Measurements from ENCODE around the gene FYN. TPM values are rescaled to one million over a fixed set of nuclear protein-coding genes. Genes with fewer than 3 reads are reported as not detected.

FYN gene
- total RNA-seq, 1 donor from 2014 or later = 121 TPM

- Mint-ChIP-seq H3K4me1 (ENCODE audit: unreplicated experiment) (peaks cover 22% of the 10 kb centered on the region), H3K36me3 (ENCODE audit: unreplicated experiment) (peaks cover 11% of the 10 kb centered on the region), H3K27me3 (ENCODE audit: unreplicated experiment) (no peaks in the 10 kb centered on the region), H3K4me3 (ENCODE audit: unreplicated experiment) (no peak overlapping the region), H3K9me3 (ENCODE audit: unreplicated experiment) (peaks cover 4% of the 10 kb centered on the region), H3K27ac (ENCODE audit: unreplicated experiment) (no peak overlapping the region)
- no peak for DNase-seq (ENCODE audit: extremely low spot score, unreplicated experiment)
- no peak for TF ChIP-seq CTCF (IDR thresholded peaks at IDR 0.05)
Observed at GRCh38 chr6:111747829-111748228, 125.4 kb downstream of the FYN start.

- Mint-ChIP-seq H3K36me3 (ENCODE audit: unreplicated experiment) (peaks cover 12% of the 10 kb centered on the region), H3K27ac (ENCODE audit: unreplicated experiment) (no peak overlapping the region), H3K4me1 (ENCODE audit: unreplicated experiment) (peaks cover 22% of the 10 kb centered on the region), H3K27me3 (ENCODE audit: unreplicated experiment) (no peaks in the 10 kb centered on the region), H3K4me3 (ENCODE audit: unreplicated experiment) (no peak overlapping the region), H3K9me3 (ENCODE audit: unreplicated experiment) (peaks cover 4% of the 10 kb centered on the region)
- no peak for TF ChIP-seq CTCF (IDR thresholded peaks at IDR 0.05)
- DNase-seq (ENCODE audit: extremely low spot score, unreplicated experiment) = no peak
Observed at GRCh38 chr6:111747396-111747795, 125.9 kb downstream of the FYN start.

- Mint-ChIP-seq H3K27me3 (ENCODE audit: unreplicated experiment) (no peaks in the 10 kb centered on the region), H3K4me1 (ENCODE audit: unreplicated experiment) (peaks cover 26% of the 10 kb centered on the region), H3K4me3 (ENCODE audit: unreplicated experiment) (no peak overlapping the region), H3K9me3 (ENCODE audit: unreplicated experiment) (peaks cover 4% of the 10 kb centered on the region), H3K36me3 (ENCODE audit: unreplicated experiment) (peaks cover 12% of the 10 kb centered on the region), H3K27ac (ENCODE audit: unreplicated experiment) (no peak overlapping the region)
- TF ChIP-seq CTCF (IDR thresholded peaks at IDR 0.05) = no peak
- no peak for DNase-seq (ENCODE audit: extremely low spot score, unreplicated experiment)
Observed at GRCh38 chr6:111746983-111747382, 126.3 kb downstream of the FYN start.

- Mint-ChIP-seq H3K4me3 (ENCODE audit: unreplicated experiment) (no peak overlapping the region), H3K27ac (ENCODE audit: unreplicated experiment) (no peak overlapping the region), H3K4me1 (ENCODE audit: unreplicated experiment) (peaks cover 21% of the 10 kb centered on the region)
Observed at GRCh38 chr6:111745636-111746035, 127.6 kb downstream of the FYN start.

GRCh38 chr6:111745186-111745585 is 128.1 kb downstream of the FYN start:
- H3K27me3 Mint-ChIP-seq (ENCODE audit: unreplicated experiment) = no peaks in the 10 kb centered on the region
- no peak overlapping the region for H3K27ac Mint-ChIP-seq (ENCODE audit: unreplicated experiment)
- no peak for TF ChIP-seq CTCF (IDR thresholded peaks at IDR 0.05)
- H3K9me3 Mint-ChIP-seq (ENCODE audit: unreplicated experiment) = no peaks in the 10 kb centered on the region
- DNase-seq (ENCODE audit: extremely low spot score, unreplicated experiment) = no peak
- peaks cover 19% of the 10 kb centered on the region for H3K4me1 Mint-ChIP-seq (ENCODE audit: unreplicated experiment)
- peaks cover 13% of the 10 kb centered on the region for H3K36me3 Mint-ChIP-seq (ENCODE audit: unreplicated experiment)
- H3K4me3 Mint-ChIP-seq (ENCODE audit: unreplicated experiment) = no peak overlapping the region

More at GRCh38 chr6:111745636-111746035, 127.6 kb downstream of the FYN start:
- Mint-ChIP-seq H3K9me3 (ENCODE audit: unreplicated experiment) (peaks cover 2% of the 10 kb centered on the region), H3K36me3 (ENCODE audit: unreplicated experiment) (peaks cover 12% of the 10 kb centered on the region), H3K27me3 (ENCODE audit: unreplicated experiment) (no peaks in the 10 kb centered on the region)
- no peak for TF ChIP-seq CTCF (IDR thresholded peaks at IDR 0.05)
- DNase-seq (ENCODE audit: extremely low spot score, unreplicated experiment) = no peak
